Type B pancreatic cell (in vitro differentiated cells): Measurements from ENCODE around the gene DNAL4. TPM values are rescaled to one million over a fixed set of nuclear protein-coding genes. Genes with fewer than 3 reads are reported as not detected.
A peak's percentile ranks its signal among the peaks of the same experiment; 100 is the strongest.

Experiments used
- DNase-seq: peaks from one replicate; pipeline ENCODE4 v3.0.0; 2021; ENCODE audit warnings: mixed read lengths; ENCODE audit not compliant: unreplicated experiment; ENCODE audit errors: extremely low spot score
- H3K27ac Mint-ChIP-seq: 2 replicates; pipeline ENCODE4 v1.8.0; 2021; ENCODE audit warnings: mild to moderate bottlenecking, mixed read lengths
- H3K27me3 Mint-ChIP-seq: 2 replicates; pipeline ENCODE4 v1.8.0; 2021; ENCODE audit warnings: mixed read lengths
- H3K36me3 Mint-ChIP-seq: 2 replicates; pipeline ENCODE4 v1.8.0; 2021; ENCODE audit warnings: mixed read lengths
- H3K4me1 Mint-ChIP-seq: one replicate; pipeline ENCODE4 v1.8.0; 2021; ENCODE audit warnings: mixed read lengths; ENCODE audit not compliant: unreplicated experiment
- H3K4me3 Mint-ChIP-seq: 2 replicates; pipeline ENCODE4 v1.8.0; 2021; ENCODE audit warnings: mild to moderate bottlenecking, mixed read lengths
- H3K9me3 Mint-ChIP-seq: 2 replicates; pipeline ENCODE4 v1.8.0; 2021; ENCODE audit warnings: mixed read lengths
- CTCF ChIP-seq: fragments of 200-600 bp; sonication (generic); conservative IDR thresholded peaks from 2 replicates; pipeline ENCODE4 v1.5.0; 2021; ENCODE audit warnings: antibody characterized with exemption, mild to moderate bottlenecking
- total RNA-seq: library from RNA; stranded (reverse); gene quantifications from 2 replicates; pipeline ENCODE4 v1.2.1, GENCODE V29; 2021; ENCODE audit warnings: low replicate concordance

DNAL4 gene
- total RNA-seq, 1 donor from 2014 or later, result 23.9 TPM

GRCh38 chr22:38758276-38758945 is 35.5 kb downstream of the DNAL4 start:
- no peaks in the 10 kb centered on the region for H3K27me3 Mint-ChIP-seq
- no peaks in the 10 kb centered on the region for H3K36me3 Mint-ChIP-seq
- no peak for DNase-seq
- H3K4me1 Mint-ChIP-seq, result peaks cover 33% of the 10 kb centered on the region
- no peak for TF ChIP-seq CTCF
- H3K27ac Mint-ChIP-seq, result no peak overlapping the region
- H3K9me3 Mint-ChIP-seq, result no peaks in the 10 kb centered on the region
- no peak overlapping the region for H3K4me3 Mint-ChIP-seq

- H3K27me3 Mint-ChIP-seq, result no peaks in the 10 kb centered on the region
- H3K4me3 Mint-ChIP-seq, result peak overlapping the region; percentile 67
- TF ChIP-seq CTCF, result no peak
- no peak for DNase-seq
- H3K4me1 Mint-ChIP-seq, result peaks cover 27% of the 10 kb centered on the region
- no peak overlapping the region for H3K27ac Mint-ChIP-seq
- no peaks in the 10 kb centered on the region for H3K9me3 Mint-ChIP-seq
- no peaks in the 10 kb centered on the region for H3K36me3 Mint-ChIP-seq
Observed at GRCh38 chr22:38757464-38757757, 36.5 kb downstream of the DNAL4 start.

GRCh38 chr22:38756711-38757463 is 37.1 kb downstream of the DNAL4 start:
- Mint-ChIP-seq H3K4me3 (peak overlapping the region; percentile 89), H3K4me1 (peaks cover 27% of the 10 kb centered on the region), H3K27ac (peak overlapping the region; percentile 84), H3K36me3 (no peaks in the 10 kb centered on the region), H3K27me3 (no peaks in the 10 kb centered on the region), H3K9me3 (no peaks in the 10 kb centered on the region)
- DNase-seq, result no peak
- no peak for TF ChIP-seq CTCF

GRCh38 chr22:38755911-38756532 is 37.9 kb downstream of the DNAL4 start, which contains the start of gene SUN2:
Gene SUN2, minus strand, starts transcription at chr22:38755998. Its CDS starts 3,370 bp downstream, at chr22:38752628.
- Mint-ChIP-seq H3K9me3 (no peaks in the 10 kb centered on the region), H3K27me3 (no peaks in the 10 kb centered on the region), H3K4me1 (peaks cover 27% of the 10 kb centered on the region), H3K36me3 (no peaks in the 10 kb centered on the region), H3K4me3 (peak within 1 kb of the TSS; percentile 89), H3K27ac (peak within 1 kb of the TSS; percentile 85)
- peak; percentile 91 for DNase-seq
- no peak for TF ChIP-seq CTCF

- Mint-ChIP-seq H3K4me1 (peaks cover 27% of the 10 kb centered on the region), H3K9me3 (no peaks in the 10 kb centered on the region), H3K36me3 (no peaks in the 10 kb centered on the region), H3K4me3 (peak overlapping the region; percentile 89), H3K27ac (peak overlapping the region; percentile 85), H3K27me3 (no peaks in the 10 kb centered on the region)
- DNase-seq, result peak; percentile 76
- TF ChIP-seq CTCF, result no peak
Observed at GRCh38 chr22:38755155-38755910, 38.6 kb downstream of the DNAL4 start.
